ENCODE data around the gene CNTFR.
"Not testable (repeated sequence)": the region's sequence is repeated elsewhere in the genome, so short reads cannot be mapped to it uniquely, and the experiment has no call there.

CNTFR gene

GRCh38 chr9:34552986-34553385 is 36.5 kb downstream of the CNTFR start:
- DNase-seq: no peak

GRCh38 chr9:34552606-34552981 is 36.9 kb downstream of the CNTFR start:
- no peak for DNase-seq

GRCh38 chr9:34551751-34552605 is 37.5 kb downstream of the CNTFR start:
- DNase-seq: no peak

- no peak for DNase-seq
These were observed 38.7 kb downstream of the CNTFR start for GRCh38 chr9:34550681-34551270.

GRCh38 chr9:34550016-34550680 is 39.4 kb downstream of the CNTFR start:
- no peak for DNase-seq

GRCh38 chr9:34549407-34549732 is 40.2 kb downstream of the CNTFR start:
- DNase-seq: no peak

- DNase-seq: peak; percentile 46
These were observed 41.4 kb downstream of the CNTFR start for GRCh38 chr9:34547960-34548611.

- peak; percentile 66 for DNase-seq
These were observed 42.4 kb downstream of the CNTFR start for GRCh38 chr9:34546834-34547827.

GRCh38 chr9:34546102-34546833 is 43.3 kb downstream of the CNTFR start:
- DNase-seq: no peak

- DNase-seq: no peak
These were observed 44.0 kb downstream of the CNTFR start for GRCh38 chr9:34545497-34545896.

GRCh38 chr9:34544035-34544434 is 45.5 kb downstream of the CNTFR start:
- no peak for DNase-seq

- DNase-seq: no peak
These were observed 48.0 kb downstream of the CNTFR start for GRCh38 chr9:34541540-34541939.

- DNase-seq: peak; percentile 31
These were observed 48.7 kb downstream of the CNTFR start for GRCh38 chr9:34540827-34541226.

- DNase-seq: no peak
These were observed 52.8 kb downstream of the CNTFR start for GRCh38 chr9:34536685-34537084.

GRCh38 chr9:34532041-34532440 is 57.5 kb downstream of the CNTFR start:
- not testable (repeated sequence) for DNase-seq

GRCh38 chr9:34526026-34526425 is 63.5 kb downstream of the CNTFR start:
- no peak for DNase-seq

GRCh38 chr9:34524349-34524748 is 65.2 kb downstream of the CNTFR start:
- no peak for DNase-seq

GRCh38 chr9:34522971-34523797 is 66.3 kb downstream of the CNTFR start, which contains the start of gene ENHO:
Gene ENHO, minus strand, starts transcription at chr9:34522990. Its CDS starts 1,295 bp downstream, at chr9:34521695.
- DNase-seq: peak; percentile 82

- no peak for DNase-seq
These were observed 67.2 kb downstream of the CNTFR start for GRCh38 chr9:34522091-34522887.

Data from fibroblast of skin of right quadriceps (primary cell).